Ishikawa (cell line): ENCODE measurements around the gene HSP90AB1.

Experiments
- EGR1 ChIP-seq: IDR thresholded peaks from 2 replicates; pipeline ENCODE4 v1.6.1; 2012
- EP300 ChIP-seq: IDR thresholded peaks from 2 replicates; pipeline ENCODE4 v1.6.1; 2012; ENCODE audit warnings: borderline replicate concordance
- RAD21 ChIP-seq: IDR thresholded peaks from 2 replicates; pipeline ENCODE4 v1.6.1; 2012; ENCODE audit warnings: low read depth

- TF ChIP-seq RAD21 (no peak), EP300 (no peak), EGR1 (no peak)
These were observed 30.1 kb upstream of the HSP90AB1 start, which contains the start of gene MYMX for GRCh38 chr6:44216677-44217331.
